Measurements from ENCODE around the gene ST6GALNAC5. TPM values are rescaled to one million over a fixed set of nuclear protein-coding genes. Genes with fewer than 3 reads are reported as not detected.

ST6GALNAC5 gene
- total RNA-seq, 2 donors from 2014 or later: 9.1 to 9.4 TPM

DNA sequence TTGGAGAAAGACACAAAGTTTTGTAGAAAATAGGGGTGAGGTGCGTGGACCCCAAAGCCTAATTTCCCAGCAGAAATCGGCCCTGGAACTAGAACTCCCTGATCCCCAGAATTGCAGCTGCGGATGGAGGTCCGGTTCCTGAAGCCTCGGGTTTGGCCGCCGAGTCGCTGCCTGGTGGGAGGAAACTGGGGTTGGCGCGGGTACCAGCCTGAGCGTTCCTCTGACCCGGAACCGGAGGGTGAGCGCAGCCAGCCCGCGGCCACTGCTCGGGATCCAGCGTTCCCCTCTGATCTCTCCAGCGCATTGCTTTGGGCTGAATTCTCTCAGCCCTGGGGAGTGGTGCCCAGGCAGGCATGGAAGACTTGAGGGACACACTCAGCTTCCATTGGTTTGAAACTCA is 1.6 kb downstream of the ST6GALNAC5 start:
- peaks cover 55% of the 10 kb centered on the region for H3K27me3 Mint-ChIP-seq (ENCODE audit: insufficient read depth)
- Histone ChIP-seq H3K9me3 (ENCODE audit: control insufficient read depth, low read length) (no peaks in the 10 kb centered on the region), H3K9ac (ENCODE audit: extremely low read depth, low read length, poor library complexity, severe bottlenecking) (no peak overlapping the region), H3K27me3 (ENCODE audit: control insufficient read depth, insufficient read depth, low read length, poor library complexity, severe bottlenecking) (peaks cover 19% of the 10 kb centered on the region), H3K27ac (ENCODE audit: low read depth, low read length) (no peak overlapping the region), H3K36me3 (ENCODE audit: control insufficient read depth, insufficient read depth, low read length) (no peaks in the 10 kb centered on the region), H3K4me3 (ENCODE audit: low read length) (peak overlapping the region; percentile 92), H3K4me1 (ENCODE audit: control insufficient read depth, insufficient read depth, low read length) (no peaks in the 10 kb centered on the region)
- no peak for TF ChIP-seq CTCF (conservative IDR thresholded peaks at IDR 0.05)
- DNase-seq: peak; percentile 80
- H3K4me1 Mint-ChIP-seq: peaks cover 8% of the 10 kb centered on the region
- no peak overlapping the region for H3K27ac Mint-ChIP-seq
- no peaks in the 10 kb centered on the region for H3K9me3 Mint-ChIP-seq
- 0 to 5% methylated on average over 14 to 19 of the region's 19 CpGs for WGBS, 2 experiments (ENCODE audit: insufficient coverage in 1 of 2, insufficient read length in 1 of 2)
- H3K36me3 Mint-ChIP-seq (ENCODE audit: low read depth): peaks cover 13% of the 10 kb centered on the region
- H3K4me3 Mint-ChIP-seq: peak overlapping the region; percentile 88

DNA sequence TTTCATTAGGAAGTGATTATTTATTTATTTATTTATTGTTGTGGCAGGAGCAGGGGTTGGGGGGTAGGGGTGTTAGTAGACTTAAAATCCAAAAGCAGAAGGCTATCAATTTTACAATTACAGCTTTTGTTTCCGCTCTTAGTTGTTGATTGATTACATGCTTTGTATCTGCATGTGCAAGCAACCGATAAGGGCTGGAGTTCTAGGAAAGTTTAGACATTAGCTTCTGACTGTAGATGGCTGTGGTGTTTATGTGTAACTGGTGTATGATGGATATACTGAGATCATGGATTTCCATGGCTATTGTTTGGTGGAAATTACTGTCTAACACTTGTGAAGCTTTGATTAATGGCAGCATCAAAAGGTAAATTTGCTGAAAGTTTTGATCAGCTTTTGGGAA is 2.8 kb downstream of the ST6GALNAC5 start:
- H3K9me3 ChIP-seq (ENCODE audit: control insufficient read depth, low read length): no peaks in the 10 kb centered on the region
- no peaks in the 10 kb centered on the region for H3K4me1 ChIP-seq (ENCODE audit: control insufficient read depth, insufficient read depth, low read length)
- Mint-ChIP-seq H3K4me3 (no peak overlapping the region), H3K4me1 (peaks cover 8% of the 10 kb centered on the region), H3K27me3 (ENCODE audit: insufficient read depth) (peaks cover 46% of the 10 kb centered on the region), H3K36me3 (ENCODE audit: low read depth) (peaks cover 13% of the 10 kb centered on the region), H3K9me3 (no peaks in the 10 kb centered on the region), H3K27ac (no peak overlapping the region)
- DNase-seq: no peak
- TF ChIP-seq CTCF (conservative IDR thresholded peaks at IDR 0.05): no peak
- no peak overlapping the region for H3K9ac ChIP-seq (ENCODE audit: extremely low read depth, low read length, poor library complexity, severe bottlenecking)
- whole genome bisulfite sequencing, 2 experiments (ENCODE audit: insufficient coverage in 1 of 2, insufficient read length in 1 of 2): 83 to 96% methylated on average over 1 to 2 of the region's 2 CpGs
- no peak overlapping the region for H3K4me3 ChIP-seq (ENCODE audit: low read length)
- H3K36me3 ChIP-seq (ENCODE audit: control insufficient read depth, insufficient read depth, low read length): no peaks in the 10 kb centered on the region
- H3K27ac ChIP-seq (ENCODE audit: low read depth, low read length): no peak overlapping the region
- H3K27me3 ChIP-seq (ENCODE audit: control insufficient read depth, insufficient read depth, low read length, poor library complexity, severe bottlenecking): peaks cover 19% of the 10 kb centered on the region

DNA sequence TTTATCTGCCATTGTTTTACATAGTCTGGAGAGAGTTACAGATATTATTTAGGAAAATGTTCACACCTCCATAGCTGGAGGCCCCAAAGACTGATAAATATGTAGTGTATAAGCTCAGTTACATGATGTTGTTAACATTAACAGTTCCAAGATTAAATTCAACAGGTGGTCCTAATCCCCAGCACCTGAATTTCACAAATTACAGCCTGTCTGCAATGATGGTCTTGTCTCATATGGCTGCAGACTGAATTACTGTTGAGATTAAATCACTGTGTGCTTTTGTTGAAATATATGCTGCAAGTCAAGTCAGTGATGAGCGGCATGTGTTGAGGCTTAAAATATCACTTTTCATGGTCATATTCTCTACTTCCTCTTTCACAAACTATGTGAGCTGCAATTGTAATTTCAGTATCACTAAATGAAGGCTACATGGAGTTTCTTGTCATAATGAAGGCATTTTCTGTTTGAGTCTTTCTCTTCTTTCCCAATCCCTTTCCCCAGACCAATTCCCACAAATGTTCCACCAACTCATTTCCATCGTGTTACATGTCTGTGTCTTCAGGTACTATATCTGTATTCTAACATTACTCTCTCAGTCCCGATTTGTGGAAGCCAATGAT is 4.2 kb downstream of the ST6GALNAC5 start:
- peaks cover 8% of the 10 kb centered on the region for H3K4me1 Mint-ChIP-seq
- H3K27ac Mint-ChIP-seq: no peak overlapping the region
- H3K9me3 Mint-ChIP-seq: no peaks in the 10 kb centered on the region
- DNase-seq: no peak
- Histone ChIP-seq H3K36me3 (ENCODE audit: control insufficient read depth, insufficient read depth, low read length) (no peaks in the 10 kb centered on the region), H3K27ac (ENCODE audit: low read depth, low read length) (no peak overlapping the region), H3K9ac (ENCODE audit: extremely low read depth, low read length, poor library complexity, severe bottlenecking) (no peak overlapping the region), H3K9me3 (ENCODE audit: control insufficient read depth, low read length) (no peaks in the 10 kb centered on the region), H3K27me3 (ENCODE audit: control insufficient read depth, insufficient read depth, low read length, poor library complexity, severe bottlenecking) (peaks cover 19% of the 10 kb centered on the region), H3K4me3 (ENCODE audit: low read length) (no peak overlapping the region), H3K4me1 (ENCODE audit: control insufficient read depth, insufficient read depth, low read length) (no peaks in the 10 kb centered on the region)
- TF ChIP-seq CTCF (conservative IDR thresholded peaks at IDR 0.05): no peak
- H3K4me3 Mint-ChIP-seq: no peak overlapping the region
- peaks cover 32% of the 10 kb centered on the region for H3K27me3 Mint-ChIP-seq (ENCODE audit: insufficient read depth)
- WGBS, 2 experiments (ENCODE audit: insufficient coverage in 1 of 2, insufficient read length in 1 of 2): 83 to 97% methylated on average over 2 to 3 of the region's 3 CpGs
- H3K36me3 Mint-ChIP-seq (ENCODE audit: low read depth): peaks cover 17% of the 10 kb centered on the region
